K562 (cell line): Measurements from ENCODE around the gene TCEA3. TPM values are rescaled to one million over a fixed set of nuclear protein-coding genes. Genes with fewer than 3 reads are reported as not detected.

Source experiments
- CBFB ChIP-seq: sonication (generic); formaldehyde crosslinking; IDR thresholded peaks from 2 replicates; pipeline ENCODE4 v1.4.0; 2020; ENCODE audit warnings: mild to moderate bottlenecking, missing genetic modification reagents
- ELF2 ChIP-seq: fragments of 250-450 bp; sonication (Bioruptor Pico); IDR thresholded peaks from 2 replicates; pipeline ENCODE4 v1.5.0; 2021; ENCODE audit warnings: mild to moderate bottlenecking
- GTF2F1 ChIP-seq: IDR thresholded peaks from 2 replicates; pipeline ENCODE4 v1.6.1; 2011; ENCODE audit warnings: low read depth, low read length, improper control_type of control experiment
- HDGF ChIP-seq: fragments of 450-650 bp; IDR thresholded peaks from 2 replicates; pipeline ENCODE4 v1.6.1; 2016
- JUND ChIP-seq, 2 experiments: IDR thresholded peaks; 2 replicates in 1 of 2; 3 replicates in 1 of 2; pipeline ENCODE4 v1.6.1; 2011; ENCODE audit warnings: borderline replicate concordance in 2 of 2, low read depth in 2 of 2, low read length in 2 of 2, improper control_type of control experiment in 1 of 2, missing biosample characterization in 1 of 2, missing genetic modification characterization in 1 of 2, missing genetic modification reagents in 1 of 2
- STAT5A ChIP-seq: IDR thresholded peaks from 2 replicates; pipeline ENCODE4 v1.6.1; 2012; ENCODE audit warnings: low read length, inconsistent platforms, borderline replicate concordance
- TGIF2 ChIP-seq: sonication (generic); formaldehyde crosslinking; IDR thresholded peaks from 2 replicates; pipeline ENCODE4 v1.8.1; 2022; ENCODE audit warnings: mild to moderate bottlenecking, missing genetic modification reagents, moderate library complexity
- ZNF766 ChIP-seq: fragments of 200-800 bp; sonication (Bioruptor generic); conservative IDR thresholded peaks from 2 replicates; pipeline ENCODE4 v1.6.1; 2016; ENCODE audit warnings: missing genetic modification characterization, missing compliant biosample characterization
- polyA plus RNA-seq, 8 experiments: library from polyadenylated mRNA; depleted of rRNA in 4 of 8; stranded (reverse) in 5 of 8; unstranded in 3 of 8; fragments of >200 nt; fragmentation: Nextera tagmentation in 2 of 8; fragmentation: Illumina TruSeq in 1 of 8; extraction: Ambion mirVana in 2 of 8; extraction: Trizol in 1 of 8; gene quantifications; 2 replicates each; pipeline versions ENCODE4 v1.2.1 to v1.2.3, GENCODE V29; 2011 to 2014; ENCODE audit warnings: inconsistent platforms in 1 of 8, missing spikeins in 1 of 8
- total RNA-seq, 7 experiments: library from RNA; depleted of rRNA in 6 of 7; stranded (reverse); fragments of >200 nt in 6 of 7; fragmentation: Illumina TruSeq in 2 of 7; extraction: Trizol in 2 of 7; gene quantifications; 2 replicates each; pipeline versions ENCODE4 v1.2.1 to v1.2.3, GENCODE V29; 2011 to 2021; ENCODE audit warnings: low replicate concordance in 1 of 7
- TF ChIP-seq, protein P1 (sequence below), 2 experiments: fragments of 450-650 bp; formaldehyde crosslinking in 1 of 2; IDR thresholded peaks; 2 replicates each; pipeline versions ENCODE4 v1.4.0 to v1.6.1; 2014 to 2020; ENCODE audit warnings: mild to moderate bottlenecking in 2 of 2, borderline replicate concordance in 1 of 2, low read depth in 1 of 2
- TF ChIP-seq, protein P2 (sequence below): fragments of 250-450 bp; sonication (Bioruptor Pico); IDR thresholded peaks from 2 replicates; pipeline ENCODE4 v1.4.0; 2020

Gene TCEA3
- total and polyA plus RNA-seq, 9 of the 15 experiments (the other 6 are each of a cell fraction or from before 2014, with no cell fraction given), result 0.03 to 0.55 (median 0.36) TPM

DNA sequence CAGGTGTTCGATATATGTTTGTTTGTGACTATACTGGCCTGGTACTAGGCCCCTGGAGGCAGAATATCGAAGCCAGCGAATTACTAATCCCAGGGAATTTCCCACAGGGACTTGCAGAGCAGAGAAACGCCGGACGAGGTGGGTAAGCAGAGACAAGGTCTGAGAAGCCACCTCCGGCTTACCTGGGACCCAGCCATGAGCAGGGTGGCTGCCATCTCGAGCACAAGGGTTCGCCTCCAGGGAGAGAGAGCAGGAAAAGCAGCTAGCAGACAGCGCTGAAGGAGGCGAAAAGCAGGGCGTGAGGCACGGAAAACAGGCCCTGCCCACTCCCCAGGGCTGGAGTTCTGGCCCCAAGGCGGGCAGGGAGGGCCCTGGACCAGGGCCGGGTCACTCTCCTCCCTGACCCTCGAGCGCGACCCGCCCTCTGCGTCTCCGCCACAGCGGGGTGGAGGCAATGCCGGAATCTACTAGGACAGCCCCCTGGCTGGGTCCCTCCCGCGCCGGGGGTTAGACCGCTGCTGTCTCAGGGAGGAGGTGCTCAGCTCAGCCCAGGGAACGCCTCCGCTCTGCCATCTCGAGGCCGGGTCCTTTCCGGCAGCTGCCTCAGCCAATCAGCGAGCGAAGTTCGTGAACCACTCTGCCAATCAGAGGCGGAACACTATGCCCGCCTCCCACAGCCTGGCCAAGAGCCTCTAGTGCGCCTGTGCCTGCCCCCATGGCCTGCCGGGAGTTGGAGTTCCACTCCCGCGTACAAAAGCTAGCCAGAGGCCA is 56.6 kb downstream of the TCEA3 start (continued):
- TF ChIP-seq, protein P1, sequence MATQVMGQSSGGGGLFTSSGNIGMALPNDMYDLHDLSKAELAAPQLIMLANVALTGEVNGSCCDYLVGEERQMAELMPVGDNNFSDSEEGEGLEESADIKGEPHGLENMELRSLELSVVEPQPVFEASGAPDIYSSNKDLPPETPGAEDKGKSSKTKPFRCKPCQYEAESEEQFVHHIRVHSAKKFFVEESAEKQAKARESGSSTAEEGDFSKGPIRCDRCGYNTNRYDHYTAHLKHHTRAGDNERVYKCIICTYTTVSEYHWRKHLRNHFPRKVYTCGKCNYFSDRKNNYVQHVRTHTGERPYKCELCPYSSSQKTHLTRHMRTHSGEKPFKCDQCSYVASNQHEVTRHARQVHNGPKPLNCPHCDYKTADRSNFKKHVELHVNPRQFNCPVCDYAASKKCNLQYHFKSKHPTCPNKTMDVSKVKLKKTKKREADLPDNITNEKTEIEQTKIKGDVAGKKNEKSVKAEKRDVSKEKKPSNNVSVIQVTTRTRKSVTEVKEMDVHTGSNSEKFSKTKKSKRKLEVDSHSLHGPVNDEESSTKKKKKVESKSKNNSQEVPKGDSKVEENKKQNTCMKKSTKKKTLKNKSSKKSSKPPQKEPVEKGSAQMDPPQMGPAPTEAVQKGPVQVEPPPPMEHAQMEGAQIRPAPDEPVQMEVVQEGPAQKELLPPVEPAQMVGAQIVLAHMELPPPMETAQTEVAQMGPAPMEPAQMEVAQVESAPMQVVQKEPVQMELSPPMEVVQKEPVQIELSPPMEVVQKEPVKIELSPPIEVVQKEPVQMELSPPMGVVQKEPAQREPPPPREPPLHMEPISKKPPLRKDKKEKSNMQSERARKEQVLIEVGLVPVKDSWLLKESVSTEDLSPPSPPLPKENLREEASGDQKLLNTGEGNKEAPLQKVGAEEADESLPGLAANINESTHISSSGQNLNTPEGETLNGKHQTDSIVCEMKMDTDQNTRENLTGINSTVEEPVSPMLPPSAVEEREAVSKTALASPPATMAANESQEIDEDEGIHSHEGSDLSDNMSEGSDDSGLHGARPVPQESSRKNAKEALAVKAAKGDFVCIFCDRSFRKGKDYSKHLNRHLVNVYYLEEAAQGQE (IDR thresholded peaks at IDR 0.05; ENCODE audit: borderline replicate concordance), result 0 out of 2 replicates have a peak, but pooled peaks have one; percentile 14
- TF ChIP-seq, protein P1 (CRISPR knock-in tag; IDR thresholded peaks at IDR 0.05; ENCODE audit: low read depth), result peak; percentile 68; the same call in 1 of the 2 replicates
- TF ChIP-seq TGIF2 (no peak), CBFB (CRISPR knock-in tag) (no peak), ELF2 (CRISPR knock-in tag) (peak; percentile 79; the same call in 1 of the 2 replicates), STAT5A (no peak), JUND (IDR thresholded peaks at IDR 0.05; ENCODE audit: borderline replicate concordance, low read depth, low read length) (peak; percentile 42; the same call in 1 of the 2 replicates), JUND (tag; IDR thresholded peaks at IDR 0.05; ENCODE audit: borderline replicate concordance, low read depth, low read length) (no peak; the same call in 1 of the 3 replicates), HDGF (peak; percentile 96), GTF2F1 (no peak), ZNF766 (CRISPR knock-in tag) (peak; percentile 74)
- TF ChIP-seq, protein P2, sequence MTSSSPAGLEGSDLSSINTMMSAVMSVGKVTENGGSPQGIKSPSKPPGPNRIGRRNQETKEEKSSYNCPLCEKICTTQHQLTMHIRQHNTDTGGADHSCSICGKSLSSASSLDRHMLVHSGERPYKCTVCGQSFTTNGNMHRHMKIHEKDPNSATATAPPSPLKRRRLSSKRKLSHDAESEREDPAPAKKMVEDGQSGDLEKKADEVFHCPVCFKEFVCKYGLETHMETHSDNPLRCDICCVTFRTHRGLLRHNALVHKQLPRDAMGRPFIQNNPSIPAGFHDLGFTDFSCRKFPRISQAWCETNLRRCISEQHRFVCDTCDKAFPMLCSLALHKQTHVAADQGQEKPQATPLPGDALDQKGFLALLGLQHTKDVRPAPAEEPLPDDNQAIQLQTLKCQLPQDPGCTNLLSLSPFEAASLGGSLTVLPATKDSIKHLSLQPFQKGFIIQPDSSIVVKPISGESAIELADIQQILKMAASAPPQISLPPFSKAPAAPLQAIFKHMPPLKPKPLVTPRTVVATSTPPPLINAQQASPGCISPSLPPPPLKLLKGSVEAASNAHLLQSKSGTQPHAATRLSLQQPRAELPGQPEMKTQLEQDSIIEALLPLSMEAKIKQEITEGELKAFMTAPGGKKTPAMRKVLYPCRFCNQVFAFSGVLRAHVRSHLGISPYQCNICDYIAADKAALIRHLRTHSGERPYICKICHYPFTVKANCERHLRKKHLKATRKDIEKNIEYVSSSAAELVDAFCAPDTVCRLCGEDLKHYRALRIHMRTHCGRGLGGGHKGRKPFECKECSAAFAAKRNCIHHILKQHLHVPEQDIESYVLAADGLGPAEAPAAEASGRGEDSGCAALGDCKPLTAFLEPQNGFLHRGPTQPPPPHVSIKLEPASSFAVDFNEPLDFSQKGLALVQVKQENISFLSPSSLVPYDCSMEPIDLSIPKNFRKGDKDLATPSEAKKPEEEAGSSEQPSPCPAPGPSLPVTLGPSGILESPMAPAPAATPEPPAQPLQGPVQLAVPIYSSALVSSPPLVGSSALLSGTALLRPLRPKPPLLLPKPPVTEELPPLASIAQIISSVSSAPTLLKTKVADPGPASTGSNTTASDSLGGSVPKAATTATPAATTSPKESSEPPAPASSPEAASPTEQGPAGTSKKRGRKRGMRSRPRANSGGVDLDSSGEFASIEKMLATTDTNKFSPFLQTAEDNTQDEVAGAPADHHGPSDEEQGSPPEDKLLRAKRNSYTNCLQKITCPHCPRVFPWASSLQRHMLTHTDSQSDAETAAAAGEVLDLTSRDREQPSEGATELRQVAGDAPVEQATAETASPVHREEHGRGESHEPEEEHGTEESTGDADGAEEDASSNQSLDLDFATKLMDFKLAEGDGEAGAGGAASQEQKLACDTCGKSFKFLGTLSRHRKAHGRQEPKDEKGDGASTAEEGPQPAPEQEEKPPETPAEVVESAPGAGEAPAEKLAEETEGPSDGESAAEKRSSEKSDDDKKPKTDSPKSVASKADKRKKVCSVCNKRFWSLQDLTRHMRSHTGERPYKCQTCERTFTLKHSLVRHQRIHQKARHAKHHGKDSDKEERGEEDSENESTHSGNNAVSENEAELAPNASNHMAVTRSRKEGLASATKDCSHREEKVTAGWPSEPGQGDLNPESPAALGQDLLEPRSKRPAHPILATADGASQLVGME (CRISPR knock-in tag), result peak; percentile 66; the same call in 1 of the 2 replicates
